Measurements from ENCODE around the gene WNT2.

The WNT2 gene

GRCh38 chr7:117278040-117278439 is 44.8 kb downstream of the WNT2 start:
- Histone ChIP-seq H3K36me3 (ENCODE audit: control insufficient read depth in 1 of 2, insufficient read depth in 2 of 2, low read length in 2 of 2) (no peaks in the 10 kb centered on the region), H3K27me3 (ENCODE audit: insufficient read depth, low read length) (no peaks in the 10 kb centered on the region), H4K12ac (ENCODE audit: low read depth, low read length) (no peak overlapping the region), H3K18ac (ENCODE audit: low read length) (no peak overlapping the region), H3K79me2 (ENCODE audit: control insufficient read depth, insufficient read depth, low read length, poor library complexity) (no peaks in the 10 kb centered on the region), H3K14ac (ENCODE audit: low read length) (no peak overlapping the region), H4K91ac (ENCODE audit: low read depth, low read length) (no peak overlapping the region), H3K4me2 (ENCODE audit: low read length) (no peak overlapping the region), H3K23ac (ENCODE audit: low read length) (no peak overlapping the region), H3K9ac (ENCODE audit: low read length) (no peak overlapping the region), H3K79me1 (ENCODE audit: low read length) (no peaks in the 10 kb centered on the region), H2AFZ (ENCODE audit: insufficient read depth, low read length, poor library complexity) (no peak overlapping the region), H2BK5ac (ENCODE audit: low read depth, low read length, poor library complexity) (no peak overlapping the region), H3K9me3 (ENCODE audit: insufficient read depth, low read depth, low read length) (no peaks in the 10 kb centered on the region), H2BK12ac (ENCODE audit: low read length) (no peak overlapping the region), H2AK5ac (ENCODE audit: low read length) (no peak overlapping the region), H3K4ac (ENCODE audit: low read depth, low read length) (no peak overlapping the region), H3K27ac (ENCODE audit: low read depth, low read length) (no peak overlapping the region), H2BK120ac (ENCODE audit: insufficient read depth, low read length, poor library complexity) (no peak overlapping the region), H4K8ac (ENCODE audit: low read depth, low read length) (no peak overlapping the region), H3K4me1 (ENCODE audit: control insufficient read depth in 1 of 2, insufficient read depth in 2 of 2, low read length in 2 of 2) (no peaks in the 10 kb centered on the region), H3K4me3 (ENCODE audit: low read depth, low read length) (no peak overlapping the region)
- WGBS (ENCODE audit: extremely low coverage, insufficient coverage, insufficient read length) = no CpG with 5 or more reads among the region's 10 CpGs
- DNase-seq = no peak

- Histone ChIP-seq H3K4me1 (ENCODE audit: control insufficient read depth in 1 of 2, insufficient read depth in 2 of 2, low read length in 2 of 2) (no peaks in the 10 kb centered on the region), H3K79me1 (ENCODE audit: low read length) (no peaks in the 10 kb centered on the region), H3K27ac (ENCODE audit: low read depth, low read length) (no peak overlapping the region), H4K91ac (ENCODE audit: low read depth, low read length) (no peak overlapping the region), H3K27me3 (ENCODE audit: insufficient read depth, low read length) (no peaks in the 10 kb centered on the region), H3K9me3 (ENCODE audit: insufficient read depth, low read depth, low read length) (no peaks in the 10 kb centered on the region), H3K14ac (ENCODE audit: low read length) (no peak overlapping the region), H4K8ac (ENCODE audit: low read depth, low read length) (no peak overlapping the region), H3K23ac (ENCODE audit: low read length) (no peak overlapping the region), H2BK120ac (ENCODE audit: insufficient read depth, low read length, poor library complexity) (no peak overlapping the region), H3K4me3 (ENCODE audit: low read depth, low read length) (no peak overlapping the region), H3K4me2 (ENCODE audit: low read length) (no peak overlapping the region), H3K36me3 (ENCODE audit: control insufficient read depth in 1 of 2, insufficient read depth in 2 of 2, low read length in 2 of 2) (no peaks in the 10 kb centered on the region), H2AK5ac (ENCODE audit: low read length) (no peak overlapping the region), H3K18ac (ENCODE audit: low read length) (no peak overlapping the region), H2BK12ac (ENCODE audit: low read length) (no peak overlapping the region), H2AFZ (ENCODE audit: insufficient read depth, low read length, poor library complexity) (no peak overlapping the region), H3K9ac (ENCODE audit: low read length) (no peak overlapping the region), H3K79me2 (ENCODE audit: control insufficient read depth, insufficient read depth, low read length, poor library complexity) (no peaks in the 10 kb centered on the region), H2BK5ac (ENCODE audit: low read depth, low read length, poor library complexity) (no peak overlapping the region), H3K4ac (ENCODE audit: low read depth, low read length) (no peak overlapping the region), H4K12ac (ENCODE audit: low read depth, low read length) (no peak overlapping the region)
- WGBS (ENCODE audit: extremely low coverage, insufficient coverage, insufficient read length) = no CpG with 5 or more reads among the region's 3 CpGs
- no peak for DNase-seq
These were observed 45.3 kb downstream of the WNT2 start for GRCh38 chr7:117277576-117277975.

- Histone ChIP-seq H4K8ac (ENCODE audit: low read depth, low read length) (no peak overlapping the region), H3K14ac (ENCODE audit: low read length) (no peak overlapping the region)
These were observed 47.9 kb downstream of the WNT2 start for GRCh38 chr7:117274951-117275350.

GRCh38 chr7:117273814-117274225 is 49.0 kb downstream of the WNT2 start:
- Histone ChIP-seq H3K18ac (ENCODE audit: low read length) (no peak overlapping the region), H4K8ac (ENCODE audit: low read depth, low read length) (no peak overlapping the region), H2AK5ac (ENCODE audit: low read length) (no peak overlapping the region), H3K36me3 (ENCODE audit: control insufficient read depth in 1 of 2, insufficient read depth in 2 of 2, low read length in 2 of 2) (no peaks in the 10 kb centered on the region), H3K23ac (ENCODE audit: low read length) (no peak overlapping the region), H3K27me3 (ENCODE audit: insufficient read depth, low read length) (no peaks in the 10 kb centered on the region), H3K4me2 (ENCODE audit: low read length) (no peak overlapping the region), H4K91ac (ENCODE audit: low read depth, low read length) (no peak overlapping the region), H3K14ac (ENCODE audit: low read length) (no peak overlapping the region), H3K27ac (ENCODE audit: low read depth, low read length) (no peak overlapping the region), H3K4ac (ENCODE audit: low read depth, low read length) (no peak overlapping the region), H2BK120ac (ENCODE audit: insufficient read depth, low read length, poor library complexity) (no peak overlapping the region), H2BK12ac (ENCODE audit: low read length) (no peak overlapping the region), H2BK5ac (ENCODE audit: low read depth, low read length, poor library complexity) (no peak overlapping the region), H3K9ac (ENCODE audit: low read length) (no peak overlapping the region), H2AFZ (ENCODE audit: insufficient read depth, low read length, poor library complexity) (no peak overlapping the region), H3K79me1 (ENCODE audit: low read length) (no peaks in the 10 kb centered on the region), H3K79me2 (ENCODE audit: control insufficient read depth, insufficient read depth, low read length, poor library complexity) (no peaks in the 10 kb centered on the region), H3K9me3 (ENCODE audit: insufficient read depth, low read depth, low read length) (no peaks in the 10 kb centered on the region), H3K4me1 (ENCODE audit: control insufficient read depth in 1 of 2, insufficient read depth in 2 of 2, low read length in 2 of 2) (no peaks in the 10 kb centered on the region), H4K12ac (ENCODE audit: low read depth, low read length) (no peak overlapping the region), H3K4me3 (ENCODE audit: low read depth, low read length) (no peak overlapping the region)
- DNase-seq = peak in 1 of 2 donors; percentile 7
- no CpG with 5 or more reads among the region's 11 CpGs for WGBS (ENCODE audit: extremely low coverage, insufficient coverage, insufficient read length)

More at GRCh38 chr7:117274951-117275350, 47.9 kb downstream of the WNT2 start:
- H3K27me3 ChIP-seq (ENCODE audit: insufficient read depth, low read length) = no peaks in the 10 kb centered on the region
- H3K18ac ChIP-seq (ENCODE audit: low read length) = no peak overlapping the region
- H4K12ac ChIP-seq (ENCODE audit: low read depth, low read length) = no peak overlapping the region
- H2BK120ac ChIP-seq (ENCODE audit: insufficient read depth, low read length, poor library complexity) = no peak overlapping the region
- DNase-seq = no peak
- no peaks in the 10 kb centered on the region for H3K9me3 ChIP-seq (ENCODE audit: insufficient read depth, low read depth, low read length)
- no peaks in the 10 kb centered on the region for H3K36me3 ChIP-seq (ENCODE audit: control insufficient read depth in 1 of 2, insufficient read depth in 2 of 2, low read length in 2 of 2)
- H3K4me3 ChIP-seq (ENCODE audit: low read depth, low read length) = no peak overlapping the region
- H4K91ac ChIP-seq (ENCODE audit: low read depth, low read length) = no peak overlapping the region
- H3K4ac ChIP-seq (ENCODE audit: low read depth, low read length) = no peak overlapping the region
- no peak overlapping the region for H2AK5ac ChIP-seq (ENCODE audit: low read length)
- no peaks in the 10 kb centered on the region for H3K79me2 ChIP-seq (ENCODE audit: control insufficient read depth, insufficient read depth, low read length, poor library complexity)
- no peak overlapping the region for H3K9ac ChIP-seq (ENCODE audit: low read length)
- no peaks in the 10 kb centered on the region for H3K79me1 ChIP-seq (ENCODE audit: low read length)
- no peak overlapping the region for H3K4me2 ChIP-seq (ENCODE audit: low read length)
- no peak overlapping the region for H3K23ac ChIP-seq (ENCODE audit: low read length)
- no peaks in the 10 kb centered on the region for H3K4me1 ChIP-seq (ENCODE audit: control insufficient read depth in 1 of 2, insufficient read depth in 2 of 2, low read length in 2 of 2)
- no peak overlapping the region for H2BK5ac ChIP-seq (ENCODE audit: low read depth, low read length, poor library complexity)
- no peak overlapping the region for H3K27ac ChIP-seq (ENCODE audit: low read depth, low read length)
- no peak overlapping the region for H2AFZ ChIP-seq (ENCODE audit: insufficient read depth, low read length, poor library complexity)
- no CpG with 5 or more reads among the region's 4 CpGs for WGBS (ENCODE audit: extremely low coverage, insufficient coverage, insufficient read length)
- no peak overlapping the region for H2BK12ac ChIP-seq (ENCODE audit: low read length)

Measured in trophoblast cell (in vitro differentiated cells and primary cell).